Stimulated activated CD4-positive, alpha-beta T cell treated with anti-CD3 and anti-CD28 coated beads, Interleukin-15, amount 100 ng/mL, for 24 hours (primary cell): ENCODE data around the gene MAD2L1BP.

ENCODE experiments used
- DNase-seq: peaks from one replicate; pipeline ENCODE4 v3.0.0-alpha.2; 2020

The MAD2L1BP gene

DNA sequence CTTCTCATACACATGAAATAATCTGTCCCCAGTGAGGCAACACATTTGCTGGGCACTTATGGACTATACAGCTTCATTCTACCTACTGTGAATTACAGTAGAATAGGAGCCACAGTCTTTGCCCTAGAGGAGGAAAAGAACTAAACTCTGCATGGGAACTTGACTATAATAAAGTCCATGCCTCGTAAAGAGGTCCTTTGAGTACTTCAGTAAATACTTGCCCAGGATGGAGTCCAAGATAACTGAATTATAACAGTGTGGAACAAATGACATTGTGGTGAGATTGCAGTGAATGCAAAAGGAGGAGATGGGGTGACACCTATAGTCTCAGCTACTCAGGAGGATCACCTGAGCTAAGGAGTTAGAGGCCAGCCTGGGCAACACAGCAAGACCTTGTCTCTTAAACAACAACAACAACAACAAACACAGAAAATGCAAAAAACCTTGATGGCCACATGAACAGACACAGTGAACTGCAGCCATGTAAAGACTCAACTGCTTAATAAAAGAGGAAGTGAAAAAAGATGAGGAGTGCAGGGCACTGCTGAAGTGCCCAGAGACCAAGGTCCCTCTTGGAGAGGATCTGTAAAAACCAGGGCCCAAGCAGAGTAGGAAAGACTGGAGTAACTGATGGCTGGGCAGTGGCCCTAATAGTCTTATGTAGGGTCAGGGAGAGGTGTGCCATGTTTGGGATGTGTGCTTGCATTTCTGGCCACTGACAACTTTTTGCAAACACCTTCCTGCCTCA lies 48.2 kb downstream of the MAD2L1BP start:
- no peak for DNase-seq

DNA sequence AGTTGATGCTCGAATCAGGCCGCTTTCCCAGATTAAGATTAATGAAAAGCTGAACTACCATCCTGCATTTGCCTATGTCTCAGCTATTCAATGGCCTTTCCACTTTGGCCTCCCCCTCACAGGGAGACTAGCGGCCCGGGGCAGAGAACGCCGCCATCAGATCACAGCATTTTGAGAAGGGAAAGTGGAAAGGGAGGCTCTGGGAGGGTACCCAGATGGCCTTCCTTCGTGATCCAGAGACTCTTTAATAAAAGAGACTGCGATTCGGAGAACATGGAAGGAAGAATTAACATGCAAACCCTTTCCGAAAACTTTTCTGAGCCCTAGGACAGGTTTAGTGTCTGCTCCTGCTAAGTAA lies 51.4 kb downstream of the MAD2L1BP start:
- DNase-seq, result no peak

DNA sequence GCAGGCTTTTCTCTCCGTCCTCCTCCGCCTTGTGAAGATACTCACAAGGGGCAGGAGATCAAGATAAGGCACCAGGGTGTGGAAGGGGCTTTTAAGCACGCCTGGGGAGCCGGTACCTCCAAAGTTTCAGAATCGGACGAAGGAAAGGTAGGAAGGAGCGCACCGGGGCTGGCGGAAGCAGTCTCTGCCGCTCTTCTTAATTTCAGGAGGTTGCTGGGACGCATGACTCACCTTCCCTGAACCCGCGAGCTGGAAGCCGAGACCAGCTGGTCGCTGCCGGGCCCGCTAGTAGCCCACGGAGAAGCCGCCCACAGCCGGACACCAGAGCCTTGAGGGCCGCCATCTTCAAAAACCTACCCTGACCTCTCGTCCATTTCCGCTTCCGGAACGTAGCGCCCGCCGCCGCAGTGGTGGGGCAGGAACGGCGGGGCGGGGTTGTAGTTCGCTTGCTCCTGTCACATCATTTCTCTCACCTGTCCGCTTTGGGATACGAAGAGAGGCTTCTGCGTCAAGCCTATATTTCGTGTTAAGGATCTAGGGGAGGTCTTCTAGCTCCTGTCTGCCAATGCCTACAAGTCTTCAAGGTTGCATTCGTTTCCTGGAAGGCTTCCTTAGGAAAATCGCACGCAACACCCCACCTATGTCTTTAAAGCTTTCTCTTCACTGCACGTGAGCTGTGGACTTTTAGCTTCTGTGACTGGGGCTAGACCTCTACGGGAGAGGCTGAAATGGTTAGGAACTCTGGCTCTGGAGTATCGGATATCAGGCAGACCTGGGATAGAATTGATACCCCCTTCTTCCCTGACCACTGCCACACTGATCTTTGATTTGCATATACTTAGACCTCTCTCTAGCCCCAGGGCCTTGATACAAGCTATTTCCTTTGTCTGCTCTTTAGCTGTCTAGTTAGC lies 52.1 kb downstream of the MAD2L1BP start, which contains the start of gene MRPS18A:
MRPS18A (minus strand) TSS at position 355 of the 911 bp plus-strand sequence; CDS start at position 343, 12 bp downstream.
- DNase-seq, result peak; percentile 91

DNA sequence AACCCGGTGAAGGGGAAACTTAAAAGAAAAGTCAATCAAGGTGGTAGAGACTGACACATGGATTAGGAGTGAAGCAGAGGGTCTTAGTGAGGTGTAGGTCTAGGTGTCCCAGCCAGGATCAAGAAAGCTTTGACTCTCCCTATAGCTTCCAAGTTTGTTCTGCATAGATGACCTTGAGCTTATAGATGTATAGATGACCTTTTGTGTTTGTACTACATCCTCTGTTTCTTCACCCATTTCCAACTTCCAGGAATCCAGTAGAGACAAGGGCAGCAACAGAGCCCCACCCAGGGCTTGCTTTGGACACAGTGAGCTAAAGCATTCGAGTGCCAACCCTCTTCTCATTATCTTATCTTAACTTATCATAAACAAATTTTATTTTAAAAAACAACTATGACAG lies 53.8 kb downstream of the MAD2L1BP start:
- DNase-seq, result no peak
